KMS-11 (cell line): ENCODE results near the gene SSC5D.
"Not testable (repeated sequence)": the region's sequence is repeated elsewhere in the genome, so short reads cannot be mapped to it uniquely, and the experiment has no call there.

Experiments
- H2AFZ ChIP-seq: fragments of 200-600 bp; sonication (generic); 2 replicates; pipeline ENCODE4 v1.6.1; 2016; ENCODE audit warnings: antibody characterized with exemption, mixed run types, low read depth
- H3K27ac ChIP-seq: fragments of 200-600 bp; sonication (generic); 2 replicates; pipeline ENCODE4 v1.6.1; 2016; ENCODE audit warnings: mild to moderate bottlenecking, mixed run types
- H3K27me3 ChIP-seq: fragments of 200-600 bp; sonication (generic); 2 replicates; pipeline ENCODE4 v1.6.1; 2017; ENCODE audit warnings: mild to moderate bottlenecking, low read depth, mixed run types, moderate library complexity; ENCODE audit not compliant: insufficient read depth
- H3K36me3 ChIP-seq: fragments of 200-600 bp; sonication (generic); 2 replicates; pipeline ENCODE4 v1.6.1; 2017; ENCODE audit warnings: mild to moderate bottlenecking, mixed run types; ENCODE audit not compliant: insufficient read depth
- H3K4me1 ChIP-seq: fragments of 200-600 bp; sonication (generic); 2 replicates; pipeline ENCODE4 v1.6.1; 2016; ENCODE audit warnings: mild to moderate bottlenecking, low read depth, mixed run types; ENCODE audit not compliant: poor library complexity, severe bottlenecking
- H3K4me2 ChIP-seq: fragments of 200-600 bp; sonication (generic); 2 replicates; pipeline ENCODE4 v1.7.0; 2016; ENCODE audit warnings: mild to moderate bottlenecking, mixed run types
- H3K4me3 ChIP-seq: fragments of 200-600 bp; sonication (generic); IDR thresholded peaks from 2 replicates; pipeline ENCODE4 v1.6.1; 2017; ENCODE audit warnings: low read depth, low read length, mixed read lengths; ENCODE audit not compliant: insufficient read depth
- H3K79me2 ChIP-seq: fragments of 200-600 bp; sonication (generic); 2 replicates; pipeline ENCODE4 v1.6.1; 2016; ENCODE audit warnings: low read depth, mixed run types; ENCODE audit not compliant: insufficient read depth
- H3K9ac ChIP-seq: fragments of 200-600 bp; sonication (generic); 2 replicates; pipeline ENCODE4 v1.6.1; 2016; ENCODE audit warnings: mild to moderate bottlenecking, mixed run types
- H4K20me1 ChIP-seq: fragments of 200-600 bp; sonication (generic); 2 replicates; pipeline ENCODE4 v1.6.1; 2016; ENCODE audit warnings: mild to moderate bottlenecking, mixed run types; ENCODE audit not compliant: insufficient read depth
- CTCF ChIP-seq: fragments of 200-600 bp; sonication (generic); conservative IDR thresholded peaks from 2 replicates; pipeline ENCODE4 v1.6.1; 2017; ENCODE audit warnings: low read depth, mild to moderate bottlenecking, antibody characterized with exemption, low read length, moderate library complexity, mixed read lengths

Gene SSC5D

GRCh38 chr19:55443824-55444480, 44.3 kb upstream of the SSC5D start:
- Histone ChIP-seq H3K27me3 (peaks cover 68% of the 10 kb centered on the region), H3K4me2 (no peak overlapping the region), H3K9ac (no peak overlapping the region), H3K36me3 (no peaks in the 10 kb centered on the region), H3K79me2 (no peaks in the 10 kb centered on the region), H3K27ac (no peak overlapping the region), H4K20me1 (no peaks in the 10 kb centered on the region), H3K4me1 (no peaks in the 10 kb centered on the region), H3K4me3 (no peak overlapping the region), H2AFZ (no peak overlapping the region)
- no peak for TF ChIP-seq CTCF

- no peak overlapping the region for H3K4me3 ChIP-seq
- H3K27me3 ChIP-seq: peaks cover 61% of the 10 kb centered on the region
- H3K4me1 ChIP-seq: no peaks in the 10 kb centered on the region
These were observed 43.6 kb upstream of the SSC5D start for GRCh38 chr19:55444646-55445045.

GRCh38 chr19:55446060-55446459, 42.2 kb upstream of the SSC5D start:
- Histone ChIP-seq H2AFZ (no peak overlapping the region), H3K79me2 (no peaks in the 10 kb centered on the region), H3K4me1 (no peaks in the 10 kb centered on the region), H3K4me3 (no peak overlapping the region), H3K9ac (no peak overlapping the region), H3K36me3 (no peaks in the 10 kb centered on the region), H4K20me1 (no peaks in the 10 kb centered on the region), H3K4me2 (no peak overlapping the region), H3K27me3 (peaks cover 46% of the 10 kb centered on the region), H3K27ac (no peak overlapping the region)
- no peak for TF ChIP-seq CTCF

More at GRCh38 chr19:55444646-55445045, 43.6 kb upstream of the SSC5D start:
- Histone ChIP-seq H4K20me1 (no peaks in the 10 kb centered on the region), H3K79me2 (no peaks in the 10 kb centered on the region), H3K4me2 (no peak overlapping the region), H2AFZ (no peak overlapping the region), H3K27ac (no peak overlapping the region), H3K9ac (no peak overlapping the region), H3K36me3 (no peaks in the 10 kb centered on the region)
- TF ChIP-seq CTCF: no peak

GRCh38 chr19:55447421-55448174, 40.6 kb upstream of the SSC5D start:
- H3K4me2 ChIP-seq: no peak overlapping the region
- H3K4me3 ChIP-seq: no peak overlapping the region
- H3K27ac ChIP-seq: no peak overlapping the region
- H3K9ac ChIP-seq: no peak overlapping the region
- no peak for TF ChIP-seq CTCF
- H3K36me3 ChIP-seq: no peaks in the 10 kb centered on the region
- H2AFZ ChIP-seq: no peak overlapping the region
- H4K20me1 ChIP-seq: no peaks in the 10 kb centered on the region
- H3K79me2 ChIP-seq: no peaks in the 10 kb centered on the region
- peaks cover 38% of the 10 kb centered on the region for H3K27me3 ChIP-seq
- no peaks in the 10 kb centered on the region for H3K4me1 ChIP-seq

GRCh38 chr19:55448175-55448490, 40.1 kb upstream of the SSC5D start:
- H3K27me3 ChIP-seq: peaks cover 35% of the 10 kb centered on the region

More at GRCh38 chr19:55448175-55448490, 40.1 kb upstream of the SSC5D start:
- not testable (repeated sequence) for H3K79me2 ChIP-seq, H3K4me1 ChIP-seq, H3K4me3 ChIP-seq, H3K36me3 ChIP-seq, H2AFZ ChIP-seq, H3K27ac ChIP-seq, H3K4me2 ChIP-seq, H4K20me1 ChIP-seq, H3K9ac ChIP-seq
